Stimulated activated CD8-positive, alpha-beta memory T cell treated with anti-CD3 and anti-CD28 coated beads, Interleukin-7, amount 100 ng/mL, for 24 hours (primary cell): Measurements from ENCODE around the gene MIA2.
"Not testable (repeated sequence)": the region's sequence is repeated elsewhere in the genome, so short reads cannot be mapped to it uniquely, and the experiment has no call there.

Experiments used
- DNase-seq: peaks from one replicate; pipeline ENCODE4 v3.0.0-alpha.2; 2020; ENCODE audit warnings: low read depth

Gene MIA2

GRCh38 chr14:39342768-39343167 is 109.1 kb downstream of the MIA2 start:
- DNase-seq = no peak

GRCh38 chr14:39343614-39344013 is 109.9 kb downstream of the MIA2 start:
- no peak for DNase-seq

DNA sequence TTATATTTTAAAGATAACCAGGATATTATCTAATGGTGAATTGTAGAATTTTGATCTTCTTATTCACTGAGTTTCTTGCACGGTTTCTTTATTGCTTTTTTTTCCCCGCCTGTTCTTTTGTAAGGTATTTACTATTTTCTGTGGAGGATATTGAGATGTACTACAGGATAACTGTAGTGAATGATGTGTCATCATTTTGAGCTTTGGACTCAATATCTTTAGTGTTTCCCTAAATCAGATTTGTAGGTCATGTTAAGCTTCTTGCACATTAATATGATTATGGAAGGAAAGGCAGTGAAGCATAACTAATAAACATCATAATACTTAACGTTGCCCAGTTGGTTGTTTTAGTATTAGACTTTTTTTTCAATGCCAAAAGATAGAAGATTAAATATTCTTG is 117.2 kb downstream of the MIA2 start:
- DNase-seq = no peak

GRCh38 chr14:39351708-39352107 is 118.0 kb downstream of the MIA2 start:
- no peak for DNase-seq

DNA sequence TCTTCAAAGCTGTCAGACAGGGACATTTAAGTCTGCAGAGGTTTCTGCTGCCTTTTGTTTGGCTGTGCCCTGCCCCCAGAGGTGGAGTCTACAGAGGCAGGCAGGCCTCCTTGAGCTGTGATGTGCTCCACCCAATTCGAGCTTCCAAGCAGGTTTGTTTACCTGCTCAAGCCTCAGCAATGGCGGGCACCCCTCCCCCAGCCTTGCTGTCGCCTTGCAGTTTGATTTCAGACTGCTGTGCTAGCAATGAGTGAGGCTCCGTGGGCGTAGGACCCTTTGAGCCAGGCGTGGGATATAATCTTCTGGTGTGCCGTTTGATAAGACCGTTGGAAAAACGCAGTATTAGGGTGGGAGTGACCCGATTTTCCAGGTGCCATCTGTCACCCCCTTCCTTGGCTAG is 125.4 kb downstream of the MIA2 start:
- DNase-seq = not testable (repeated sequence)

DNA sequence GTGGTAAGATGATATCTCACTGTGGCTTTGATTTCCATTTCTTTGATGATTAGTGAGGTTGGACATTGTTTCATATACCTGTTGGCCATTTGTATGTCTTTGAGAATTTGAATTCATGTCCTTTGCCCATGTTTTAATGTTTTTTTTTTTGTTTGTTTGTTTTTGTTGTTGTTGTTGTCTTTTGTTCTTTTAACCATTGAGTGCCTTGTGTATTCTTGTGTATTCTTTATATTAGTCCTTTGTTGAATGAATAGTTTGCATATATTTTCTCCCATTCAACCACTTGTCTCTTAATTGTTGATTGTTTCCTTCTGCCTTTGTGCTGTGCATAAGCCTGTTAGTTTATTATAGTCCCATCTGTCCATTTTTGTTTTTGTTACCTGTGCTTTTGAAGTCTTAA is 126.6 kb downstream of the MIA2 start:
- no peak for DNase-seq

DNA sequence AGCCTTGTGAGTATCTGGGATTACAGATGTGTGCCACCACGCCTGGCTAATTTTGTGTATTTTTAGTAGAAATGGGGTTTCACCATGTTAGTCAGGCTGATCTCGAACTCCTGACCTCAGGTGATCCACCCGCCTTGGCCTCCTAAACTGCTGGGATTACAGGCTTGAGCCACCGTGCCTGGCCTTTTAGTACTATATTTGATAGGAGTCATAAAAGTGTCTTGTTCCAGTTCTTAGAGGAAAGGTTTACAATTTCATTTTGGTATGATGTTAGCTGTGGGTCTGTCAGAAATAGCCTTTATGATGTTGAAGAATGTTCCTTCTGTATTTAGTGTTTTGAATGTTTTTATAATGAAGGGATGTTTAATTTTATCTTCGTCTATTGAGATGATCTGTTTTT is 127.8 kb downstream of the MIA2 start:
- DNase-seq = not testable (repeated sequence)

DNA sequence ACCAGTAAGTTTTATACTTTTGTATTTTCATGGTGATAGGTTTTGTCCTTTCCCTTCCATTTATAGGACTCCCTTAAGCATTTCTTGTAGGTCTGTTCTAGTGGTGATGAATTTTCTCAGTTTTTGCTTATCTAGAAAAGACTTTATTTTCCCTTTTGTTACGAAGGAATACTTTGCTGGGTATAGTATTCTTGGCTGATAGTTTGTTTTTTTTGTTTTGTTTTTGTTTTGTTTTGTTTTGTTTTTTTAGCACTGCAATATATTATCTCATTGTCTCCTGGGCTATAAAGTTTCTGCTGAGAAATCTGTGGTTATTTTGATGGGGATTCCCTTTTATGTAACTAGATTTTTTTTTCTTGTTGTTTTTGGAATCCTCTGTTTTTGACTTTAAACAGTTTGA is 130.8 kb downstream of the MIA2 start:
- DNase-seq = no peak

DNA sequence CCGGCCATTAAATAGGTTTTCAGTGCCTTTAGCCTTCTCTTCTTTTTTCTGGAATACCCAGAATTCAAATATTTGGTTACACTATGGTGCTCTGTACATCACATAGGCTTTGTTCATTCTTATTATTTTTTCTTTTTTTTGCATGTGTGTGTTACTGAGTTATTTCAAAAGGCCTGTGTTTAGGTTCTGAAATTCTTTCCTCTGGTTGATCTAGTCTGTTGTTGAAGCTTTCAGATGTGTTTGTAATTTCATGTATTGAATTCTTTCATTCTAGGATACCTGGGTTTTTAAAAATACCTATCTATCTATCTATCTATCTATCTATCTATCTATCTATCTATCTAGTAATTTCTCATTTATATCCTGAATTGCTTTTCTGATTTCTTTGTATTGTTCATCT is 131.6 kb downstream of the MIA2 start:
- DNase-seq = no peak

GRCh38 chr14:39366460-39367386 is 133.0 kb downstream of the MIA2 start:
- DNase-seq = no peak

- no peak for DNase-seq
Observed at GRCh38 chr14:39367387-39367751, 133.7 kb downstream of the MIA2 start.

DNA sequence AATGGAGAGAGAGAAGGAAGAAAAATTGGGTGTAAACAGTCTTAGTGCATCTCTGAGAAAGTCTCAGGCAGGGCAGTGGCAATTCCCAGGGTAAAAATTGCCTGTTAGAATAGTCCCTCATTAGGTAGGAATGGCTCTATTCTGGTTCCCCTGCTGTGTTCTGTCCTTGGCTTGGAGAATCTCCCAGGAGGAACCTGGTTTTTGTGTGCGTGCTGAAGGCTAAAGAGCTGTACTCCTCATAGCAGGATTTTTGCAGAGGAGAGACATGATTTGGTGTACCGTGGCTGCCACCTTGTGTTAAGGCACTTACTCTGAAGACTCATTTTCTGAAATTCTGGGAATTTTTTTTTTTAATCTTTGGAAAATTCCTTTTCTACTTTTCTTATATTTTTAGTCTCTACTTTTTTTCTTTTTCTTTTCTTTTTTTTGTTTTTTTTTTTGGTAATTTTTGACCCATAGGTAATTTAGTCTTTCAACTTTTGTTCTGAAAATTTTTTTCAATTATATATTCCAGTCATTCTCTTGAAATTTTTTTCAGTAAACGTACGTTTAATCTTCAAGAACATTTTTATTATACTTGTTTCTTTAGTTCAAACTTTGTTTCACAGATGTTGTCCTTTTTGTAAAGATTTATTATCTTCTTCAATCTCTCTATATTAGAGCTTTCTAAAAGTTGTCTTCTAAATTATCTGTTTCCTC is 134.7 kb downstream of the MIA2 start:
- no peak for DNase-seq

GRCh38 chr14:39369029-39369428 is 135.3 kb downstream of the MIA2 start:
- DNase-seq = no peak

- DNase-seq = no peak
Observed at GRCh38 chr14:39370415-39370814, 136.7 kb downstream of the MIA2 start.

DNA sequence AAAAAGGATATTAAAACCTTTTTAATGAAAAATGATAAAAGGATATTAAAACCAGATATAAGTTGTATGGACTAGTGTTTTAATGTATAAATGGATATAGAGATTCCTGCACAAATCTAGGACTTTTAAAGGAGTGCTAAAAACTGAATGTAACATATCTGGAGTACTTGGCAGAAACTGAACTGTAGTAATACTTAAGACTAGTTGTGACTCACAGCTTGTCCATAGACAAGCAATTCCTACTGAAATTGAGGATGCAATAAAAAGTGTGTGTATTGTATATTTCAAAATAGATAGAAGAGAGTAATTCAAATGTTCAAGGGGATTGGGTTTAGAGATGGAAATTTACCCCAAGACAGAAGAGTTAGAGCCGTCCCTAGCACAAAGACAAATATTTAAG is 138.9 kb downstream of the MIA2 start:
- DNase-seq = no peak

DNA sequence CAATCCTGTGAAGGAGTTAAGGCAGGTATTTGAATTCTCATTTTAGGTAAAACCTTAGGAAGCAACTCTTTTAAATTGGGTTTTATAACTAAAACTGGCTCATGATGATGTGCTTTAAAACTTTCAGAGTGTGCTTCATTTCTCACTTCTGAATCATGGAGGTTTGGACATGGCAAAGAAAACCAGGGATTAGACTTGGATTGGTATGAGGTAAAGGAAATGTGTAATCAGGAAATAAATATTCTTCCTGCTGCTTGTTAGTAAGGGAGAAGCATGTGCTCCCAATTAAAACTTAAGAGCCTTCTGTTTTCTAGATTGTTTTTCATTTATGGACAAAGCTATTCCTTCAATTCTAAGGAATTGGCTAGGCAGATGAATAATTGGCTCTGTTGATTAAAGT is 141.1 kb downstream of the MIA2 start:
- no peak for DNase-seq

GRCh38 chr14:39376667-39377403 is 143.1 kb downstream of the MIA2 start:
- no peak for DNase-seq

- DNase-seq = no peak
Observed at GRCh38 chr14:39381366-39381765, 147.7 kb downstream of the MIA2 start.

DNA sequence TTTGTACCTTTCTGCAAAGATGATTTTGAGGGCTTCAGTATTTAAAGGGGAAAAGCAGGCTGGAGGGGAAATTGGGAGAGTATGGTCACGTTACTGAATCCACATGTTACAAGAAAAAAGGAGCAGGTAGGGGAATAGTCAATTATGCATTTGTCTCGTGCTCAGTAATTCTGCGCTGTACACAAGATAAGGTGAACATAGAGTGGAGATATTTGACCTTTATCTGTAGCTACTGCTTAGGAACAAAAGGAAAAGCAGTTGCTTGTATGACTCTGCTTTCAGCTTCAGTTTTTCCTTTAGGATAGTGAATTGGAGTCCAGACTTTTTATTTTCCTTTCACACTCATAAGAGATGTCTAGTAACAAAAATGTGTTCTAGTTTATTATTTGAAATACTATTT is 148.7 kb downstream of the MIA2 start:
- DNase-seq = no peak

GRCh38 chr14:39383026-39383660 is 149.4 kb downstream of the MIA2 start:
- no peak for DNase-seq

- no peak for DNase-seq
Observed at GRCh38 chr14:39383741-39384140, 150.0 kb downstream of the MIA2 start.

DNA sequence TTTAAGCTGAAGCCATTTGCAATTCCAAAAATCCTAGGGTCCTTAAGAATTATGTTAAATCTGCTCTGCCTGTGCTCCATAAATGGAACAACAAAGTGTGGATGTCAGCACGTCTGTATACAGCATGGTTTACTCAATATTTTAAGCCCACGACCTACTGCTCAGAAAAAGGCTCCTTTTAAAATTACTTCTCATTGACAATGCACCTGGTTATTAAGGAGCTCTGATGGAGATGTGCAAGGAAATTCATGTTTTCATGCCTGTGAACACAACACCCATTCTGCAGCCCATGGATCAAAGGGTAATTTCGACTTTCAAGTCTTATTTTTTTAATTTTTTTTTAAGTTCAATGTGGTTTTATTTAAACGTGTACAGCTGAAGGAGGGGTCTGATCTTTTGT is 150.5 kb downstream of the MIA2 start:
- no peak for DNase-seq
